GM19395 (cell line): Measurements from ENCODE around the gene CLCN5.

Source experiments
- ATAC-seq: cut with Tn5 transposase; IDR thresholded peaks from one replicate; pipeline ENCODE4 v1.9.1; 2021; ENCODE audit warnings: mild to moderate bottlenecking, moderate library complexity; ENCODE audit not compliant: unreplicated experiment

Gene CLCN5

GRCh38 chrX:50075630-50076339 lies 153.4 kb downstream of the CLCN5 start:
- ATAC-seq = peak; percentile 70

GRCh38 chrX:50081282-50081889 lies 159.0 kb downstream of the CLCN5 start:
- peak; percentile 62 for ATAC-seq

GRCh38 chrX:50082741-50083140 lies 160.3 kb downstream of the CLCN5 start:
- ATAC-seq = no peak

GRCh38 chrX:50088645-50089044 lies 166.2 kb downstream of the CLCN5 start:
- ATAC-seq = no peak

- ATAC-seq = no peak
These were observed 171.2 kb downstream of the CLCN5 start for GRCh38 chrX:50093625-50094024.

DNA sequence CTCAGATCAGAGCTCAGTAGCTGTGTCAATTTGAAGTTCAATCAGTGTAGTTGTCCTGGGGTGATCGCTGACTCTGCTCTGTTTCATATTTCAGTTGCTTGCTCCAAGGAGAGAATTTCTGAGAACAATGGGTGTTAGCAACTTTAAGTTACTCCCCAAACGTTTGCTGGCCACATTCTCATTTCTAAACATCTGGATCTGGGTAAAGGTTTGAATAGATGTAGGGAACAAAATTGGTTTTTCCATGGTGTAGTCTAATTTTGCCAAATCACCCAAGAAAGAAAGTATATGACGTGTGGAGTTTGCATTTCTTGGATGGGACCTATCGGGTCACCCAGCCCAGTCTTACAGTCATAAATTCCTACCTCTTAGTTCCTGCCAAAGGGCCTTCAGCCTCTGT lies 174.7 kb downstream of the CLCN5 start:
- ATAC-seq = no peak

DNA sequence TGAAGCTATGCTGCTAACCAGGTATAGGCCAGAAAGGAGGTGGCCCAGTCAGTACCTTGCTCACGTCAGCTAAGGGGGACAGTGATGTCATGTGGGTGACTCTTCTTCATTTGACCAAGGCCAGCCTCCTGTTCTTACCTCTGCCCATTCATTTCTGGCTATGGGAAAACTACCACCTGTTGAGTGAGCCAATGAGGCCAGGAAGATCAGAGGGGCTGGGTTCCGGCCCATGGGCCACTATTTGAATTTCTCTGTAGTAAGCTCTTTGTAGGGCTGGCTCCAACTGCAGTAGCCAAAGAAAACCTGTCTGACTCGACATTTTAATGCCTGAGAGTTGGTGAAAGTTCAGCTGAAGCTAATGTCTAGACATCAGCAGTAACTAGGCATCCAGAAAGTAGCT lies 175.8 kb downstream of the CLCN5 start:
- ATAC-seq = no peak

- no peak for ATAC-seq
These were observed 176.4 kb downstream of the CLCN5 start for GRCh38 chrX:50098749-50099148.

DNA sequence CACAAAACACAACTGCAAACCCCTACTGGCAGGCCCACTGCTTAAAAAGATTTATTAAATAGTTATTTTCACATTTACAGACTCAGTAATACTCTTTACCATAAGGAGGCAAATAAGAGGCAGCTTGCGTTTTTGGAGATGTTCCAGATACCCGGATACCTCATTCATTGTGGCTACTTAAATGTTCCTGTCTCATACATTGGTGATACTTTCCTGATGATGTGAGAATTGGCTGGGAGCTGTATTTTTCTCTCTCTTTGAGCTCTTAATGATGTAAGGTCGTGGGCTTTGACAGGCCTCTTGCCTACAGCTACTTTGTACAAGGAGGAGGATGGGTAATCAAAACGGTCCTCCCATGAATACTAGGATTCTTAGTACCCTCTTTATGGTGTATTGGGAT lies 176.9 kb downstream of the CLCN5 start:
- no peak for ATAC-seq

GRCh38 chrX:50100188-50100587 lies 177.8 kb downstream of the CLCN5 start:
- ATAC-seq = no peak

- ATAC-seq = no peak
These were observed 180.8 kb downstream of the CLCN5 start for GRCh38 chrX:50103176-50103575.

DNA sequence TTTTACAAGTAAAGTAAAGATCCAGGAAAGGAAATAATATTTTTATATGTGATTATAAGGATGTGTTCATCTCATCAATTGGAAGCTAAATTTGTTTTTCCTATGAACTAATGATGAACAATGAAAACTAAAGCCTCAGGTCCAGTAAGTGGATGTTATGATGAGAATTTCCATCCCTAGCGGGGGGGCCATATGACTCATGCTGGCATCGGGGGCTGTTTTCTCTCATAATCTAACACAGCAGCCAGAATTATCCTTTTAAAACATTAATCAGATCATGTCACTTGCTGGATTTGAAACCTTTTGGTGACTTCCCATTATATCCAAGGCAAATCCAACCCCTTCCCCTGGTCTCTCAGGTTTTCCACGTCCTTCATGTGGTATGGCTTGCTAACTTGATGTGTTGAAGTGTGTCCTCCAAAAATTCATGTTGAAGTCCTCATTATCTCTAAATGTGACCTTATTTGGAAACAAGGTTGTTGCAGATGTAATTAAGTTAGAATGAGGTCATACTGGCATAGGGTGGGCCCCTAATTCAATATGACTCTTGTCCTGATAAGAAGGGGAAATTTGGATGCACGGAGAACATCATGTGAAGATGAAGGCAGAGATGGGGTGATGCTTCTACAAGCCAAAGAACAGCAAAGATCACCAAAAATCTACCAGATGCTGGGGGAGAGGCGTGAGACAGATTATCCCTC lies 181.6 kb downstream of the CLCN5 start:
- ATAC-seq = no peak

GRCh38 chrX:50106051-50106675 lies 183.8 kb downstream of the CLCN5 start:
- no peak for ATAC-seq

DNA sequence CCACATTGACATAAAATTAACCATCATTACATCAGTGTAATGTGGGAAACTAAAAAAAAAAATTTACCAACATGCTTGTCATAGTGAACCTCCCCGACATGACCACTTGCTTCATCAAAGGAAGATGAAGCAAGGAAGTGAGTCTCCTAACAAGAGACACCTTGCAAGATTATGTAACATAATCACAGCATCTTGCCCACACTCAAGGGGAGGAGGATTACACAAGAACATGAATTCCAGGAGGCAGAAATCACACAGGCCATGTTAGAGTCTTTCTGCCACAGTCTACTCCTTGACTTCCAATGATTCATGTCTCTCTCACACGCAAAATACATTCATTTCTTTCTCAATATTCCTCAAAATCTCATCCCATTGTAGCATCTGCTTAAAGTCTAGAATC lies 185.1 kb downstream of the CLCN5 start:
- ATAC-seq = no peak

DNA sequence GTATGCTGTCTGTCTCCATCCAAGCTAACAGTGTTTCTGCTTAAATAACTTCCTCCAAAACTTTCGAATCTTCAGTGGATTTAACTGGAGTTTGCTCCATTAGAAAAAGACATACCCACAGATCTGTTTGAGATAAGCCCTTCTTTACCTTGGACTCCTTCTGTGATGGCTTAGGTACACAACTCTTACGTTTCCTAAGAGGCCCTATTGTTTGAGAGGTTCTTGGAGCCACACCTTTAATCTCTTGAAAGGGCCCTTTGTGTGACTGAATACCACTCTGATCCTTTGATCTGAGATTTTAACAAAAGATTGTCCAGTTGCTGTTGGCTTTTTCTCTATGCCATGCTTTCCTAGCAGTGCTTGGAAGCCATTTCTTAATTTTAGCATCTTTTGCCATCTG lies 185.9 kb downstream of the CLCN5 start:
- ATAC-seq = no peak

- ATAC-seq = no peak
These were observed 189.3 kb downstream of the CLCN5 start for GRCh38 chrX:50111742-50112141.

DNA sequence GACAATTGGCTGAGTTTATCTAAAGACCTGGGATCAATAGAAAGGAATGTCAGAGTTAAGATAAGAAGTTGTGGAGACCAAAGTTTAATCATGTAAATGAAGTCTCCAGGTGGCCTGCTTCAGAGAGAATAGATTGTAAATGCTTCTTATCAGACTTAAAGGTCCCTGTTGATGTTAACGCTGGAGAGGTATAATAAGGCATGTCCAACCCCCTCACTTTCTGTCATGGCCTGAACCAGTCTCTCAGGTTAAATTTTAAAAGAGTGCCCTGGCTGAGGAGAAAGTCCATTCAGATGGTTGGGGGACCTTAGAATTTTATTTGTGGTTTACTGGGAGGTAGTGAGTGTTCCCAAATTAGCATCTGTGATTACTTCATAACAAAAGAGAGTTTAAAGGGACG lies 191.7 kb downstream of the CLCN5 start:
- ATAC-seq = no peak

DNA sequence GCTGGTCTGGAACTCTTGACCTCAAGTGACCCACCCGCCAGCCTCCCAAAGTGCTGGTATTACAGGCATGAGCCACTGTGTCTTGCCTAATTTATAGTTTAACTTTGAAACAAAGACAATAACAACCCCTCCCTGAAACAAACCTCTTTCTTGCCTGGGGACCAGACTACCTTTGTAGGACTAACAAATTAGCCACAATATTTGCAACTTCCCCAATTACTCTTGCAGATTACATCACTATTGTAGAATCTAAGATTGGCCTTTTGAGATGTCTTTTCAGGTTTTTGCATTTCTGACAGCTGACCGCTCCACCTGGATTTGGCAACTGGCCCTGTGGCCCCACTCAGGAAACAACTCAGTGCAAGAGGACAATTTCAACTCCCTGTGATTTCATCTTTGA lies 193.6 kb downstream of the CLCN5 start:
- no peak for ATAC-seq

- ATAC-seq = no peak
These were observed 195.1 kb downstream of the CLCN5 start for GRCh38 chrX:50117476-50117875.

- ATAC-seq = no peak
These were observed 203.1 kb downstream of the CLCN5 start for GRCh38 chrX:50125480-50125879.

DNA sequence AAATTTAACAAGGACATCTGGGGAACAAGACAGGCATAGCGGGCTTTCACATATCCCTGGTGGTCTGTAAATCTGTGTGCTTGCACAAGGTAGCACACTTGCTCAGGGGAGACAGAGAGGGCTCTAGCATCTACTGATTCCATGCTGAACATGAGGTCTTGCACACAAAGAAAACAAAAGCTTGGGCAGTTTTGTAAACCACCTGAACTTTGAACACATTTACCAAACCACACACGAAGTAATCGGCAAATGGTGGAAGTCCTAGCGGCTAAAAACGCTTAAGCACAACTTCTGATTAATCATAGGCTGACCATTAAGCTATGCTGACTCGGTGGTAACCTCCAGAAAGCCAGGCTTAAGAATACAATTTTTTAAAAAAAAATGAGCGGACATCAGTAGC lies 225.6 kb downstream of the CLCN5 start:
- ATAC-seq = no peak
